GM19397 (cell line): Measurements from ENCODE around the gene ODAD4.

Experiments
- ATAC-seq: cut with Tn5 transposase; IDR thresholded peaks from one replicate; pipeline ENCODE4 v1.9.1; 2021; ENCODE audit warnings: mild to moderate bottlenecking, moderate library complexity; ENCODE audit not compliant: unreplicated experiment

ODAD4 gene, protein sequence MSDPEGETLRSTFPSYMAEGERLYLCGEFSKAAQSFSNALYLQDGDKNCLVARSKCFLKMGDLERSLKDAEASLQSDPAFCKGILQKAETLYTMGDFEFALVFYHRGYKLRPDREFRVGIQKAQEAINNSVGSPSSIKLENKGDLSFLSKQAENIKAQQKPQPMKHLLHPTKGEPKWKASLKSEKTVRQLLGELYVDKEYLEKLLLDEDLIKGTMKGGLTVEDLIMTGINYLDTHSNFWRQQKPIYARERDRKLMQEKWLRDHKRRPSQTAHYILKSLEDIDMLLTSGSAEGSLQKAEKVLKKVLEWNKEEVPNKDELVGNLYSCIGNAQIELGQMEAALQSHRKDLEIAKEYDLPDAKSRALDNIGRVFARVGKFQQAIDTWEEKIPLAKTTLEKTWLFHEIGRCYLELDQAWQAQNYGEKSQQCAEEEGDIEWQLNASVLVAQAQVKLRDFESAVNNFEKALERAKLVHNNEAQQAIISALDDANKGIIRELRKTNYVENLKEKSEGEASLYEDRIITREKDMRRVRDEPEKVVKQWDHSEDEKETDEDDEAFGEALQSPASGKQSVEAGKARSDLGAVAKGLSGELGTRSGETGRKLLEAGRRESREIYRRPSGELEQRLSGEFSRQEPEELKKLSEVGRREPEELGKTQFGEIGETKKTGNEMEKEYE

DNA sequence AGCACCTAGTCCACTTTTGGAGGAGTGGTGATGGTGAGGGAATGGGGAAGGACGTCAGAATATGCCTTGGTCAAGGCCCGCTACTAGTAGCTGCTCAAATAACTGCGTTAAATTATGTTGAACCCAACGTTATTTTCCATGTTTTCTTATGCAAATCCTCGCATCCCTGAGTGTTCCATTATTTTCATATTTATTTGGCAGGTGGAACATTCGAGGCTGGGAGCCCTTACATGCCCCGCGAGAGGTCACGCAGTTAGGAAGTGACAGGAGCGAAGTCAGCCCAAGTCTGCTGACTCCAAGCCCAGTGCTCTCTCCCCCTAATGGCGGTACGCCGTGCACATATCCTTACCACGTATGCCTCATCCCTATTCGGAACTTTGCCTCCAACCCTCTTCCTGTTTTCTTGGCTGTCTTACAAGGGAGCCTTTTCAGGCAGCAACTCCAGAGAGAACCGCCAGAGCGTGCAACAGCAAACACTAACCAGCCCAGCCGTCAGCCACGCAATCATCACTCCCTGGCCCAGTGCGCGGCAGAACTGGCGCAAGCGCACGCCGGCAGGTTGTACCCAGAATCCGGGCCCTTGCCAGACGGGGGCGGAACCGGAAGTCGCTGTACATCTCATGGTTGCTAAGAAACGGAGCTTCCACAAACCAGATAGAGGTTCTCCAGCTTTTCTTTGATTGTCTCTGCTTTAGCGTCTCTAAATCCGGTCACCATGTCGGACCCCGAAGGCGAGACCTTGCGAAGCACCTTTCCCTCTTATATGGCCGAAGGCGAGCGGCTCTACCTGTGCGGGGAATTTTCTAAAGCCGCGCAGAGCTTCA, at the start of gene ODAD4:
Gene ODAD4, plus strand, starts transcription at position 609 of the 824 bp plus-strand sequence. Its CDS starts 107 bp downstream, at position 716.
- peak; percentile 93 for ATAC-seq

- ATAC-seq: no peak
These were observed 47.7 kb upstream of the ODAD4 start for GRCh38 chr17:41882756-41883155.

- ATAC-seq: no peak
These were observed 44.7 kb upstream of the ODAD4 start for GRCh38 chr17:41885733-41886132.

DNA sequence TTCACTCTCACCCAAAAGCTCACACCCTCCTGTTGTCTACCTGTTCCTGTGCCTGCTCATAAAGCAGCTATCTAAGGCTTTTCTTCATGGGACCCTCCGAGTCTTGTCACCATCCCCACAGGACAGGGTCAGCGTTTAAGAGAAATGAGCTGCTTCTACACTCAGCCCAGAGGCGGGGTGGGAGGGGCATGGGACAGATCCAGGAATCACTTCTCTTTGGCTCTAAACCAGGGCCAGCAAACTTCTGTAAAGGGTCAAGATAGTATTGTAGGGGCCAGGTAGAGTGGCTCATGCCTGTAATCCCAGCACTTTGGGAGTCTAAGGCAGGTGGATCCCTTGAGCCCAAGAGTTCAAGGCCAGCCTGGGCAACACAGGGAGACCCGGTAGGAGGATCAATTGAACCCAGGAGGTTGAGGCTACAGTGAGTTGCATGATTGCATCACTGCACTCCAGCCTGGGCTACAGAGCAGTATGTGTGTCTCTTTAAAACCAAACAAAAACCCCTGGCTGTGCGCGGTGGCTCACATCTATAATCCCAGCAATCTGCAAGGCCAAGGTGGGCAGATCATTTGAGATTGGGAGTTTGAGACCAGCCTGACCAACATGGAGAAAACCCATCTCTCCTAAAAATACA, 42.0 kb upstream of the ODAD4 start:
- ATAC-seq: no peak

DNA sequence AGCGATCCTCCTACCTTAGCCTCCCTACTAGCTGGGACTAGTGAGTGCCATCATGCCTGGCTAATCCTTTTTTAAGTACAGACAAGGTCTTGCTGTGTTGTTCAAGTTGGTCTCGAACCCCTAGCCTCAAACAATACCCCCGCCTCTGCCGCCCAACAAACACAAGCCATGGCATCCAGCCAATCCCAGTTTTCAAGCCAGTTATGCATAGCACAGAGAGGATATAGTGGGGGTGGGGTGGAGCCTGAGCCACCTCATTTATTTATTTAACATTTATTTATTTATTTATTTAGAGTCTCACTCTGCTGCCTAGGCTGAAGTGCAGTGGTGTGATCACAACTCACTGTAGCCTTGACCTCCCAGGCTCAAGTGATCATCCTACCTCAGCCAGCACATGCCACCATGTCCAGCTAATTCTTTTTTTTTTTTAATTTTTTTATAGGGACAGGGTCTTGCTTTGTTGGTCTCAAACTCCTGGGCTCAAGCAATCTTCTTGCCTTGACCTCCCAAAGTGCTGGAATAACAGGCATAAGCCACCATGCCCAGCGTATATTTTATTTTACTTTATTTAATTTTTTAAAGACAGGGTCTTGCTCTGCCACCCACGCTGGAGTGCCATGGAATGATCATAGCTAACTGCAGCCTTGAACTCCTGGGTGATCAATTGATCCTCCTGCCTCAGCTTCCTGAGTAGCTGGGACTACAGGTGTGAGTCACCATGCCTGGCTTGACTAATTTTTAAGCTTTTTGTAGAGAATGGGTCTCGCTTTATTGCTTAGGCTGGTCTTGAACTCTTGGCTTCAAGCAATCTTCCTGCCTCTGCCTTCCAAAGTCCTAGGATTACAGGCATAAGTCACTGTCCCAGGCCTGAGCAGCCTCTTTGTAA, 39.0 kb upstream of the ODAD4 start:
- no peak for ATAC-seq

- no peak for ATAC-seq
These were observed 38.4 kb upstream of the ODAD4 start for GRCh38 chr17:41892021-41892376.

- ATAC-seq: no peak
These were observed 37.0 kb upstream of the ODAD4 start for GRCh38 chr17:41893384-41893783.

DNA sequence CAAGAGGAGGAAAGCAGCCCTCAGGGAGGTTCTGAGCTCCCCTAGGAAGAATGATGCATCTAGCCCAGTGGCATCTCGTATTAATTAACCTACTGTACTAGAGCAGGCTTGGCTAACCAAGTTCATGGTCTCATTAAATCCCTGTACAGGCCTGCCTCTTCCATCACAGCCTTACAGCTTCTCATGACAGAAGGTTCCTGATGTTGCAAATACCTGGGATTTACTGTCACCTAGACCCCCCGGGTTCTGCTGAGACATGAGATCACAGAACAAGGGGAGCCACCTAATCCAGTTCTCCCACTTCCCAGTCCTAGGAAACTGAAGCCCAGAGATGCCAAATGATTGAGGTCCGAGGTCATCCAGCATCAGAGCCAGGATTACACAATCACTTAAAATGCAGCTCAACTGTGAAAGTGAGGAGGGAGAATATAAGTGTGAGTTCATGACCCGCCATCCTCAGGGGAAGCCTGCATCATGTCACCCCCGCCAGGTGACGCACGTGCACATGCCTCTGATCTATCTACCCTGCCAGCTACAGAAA, 35.6 kb upstream of the ODAD4 start:
- ATAC-seq: no peak

- ATAC-seq: no peak
These were observed 34.8 kb upstream of the ODAD4 start for GRCh38 chr17:41895617-41896016.

- no peak for ATAC-seq
These were observed 33.7 kb upstream of the ODAD4 start for GRCh38 chr17:41896726-41897125.

DNA sequence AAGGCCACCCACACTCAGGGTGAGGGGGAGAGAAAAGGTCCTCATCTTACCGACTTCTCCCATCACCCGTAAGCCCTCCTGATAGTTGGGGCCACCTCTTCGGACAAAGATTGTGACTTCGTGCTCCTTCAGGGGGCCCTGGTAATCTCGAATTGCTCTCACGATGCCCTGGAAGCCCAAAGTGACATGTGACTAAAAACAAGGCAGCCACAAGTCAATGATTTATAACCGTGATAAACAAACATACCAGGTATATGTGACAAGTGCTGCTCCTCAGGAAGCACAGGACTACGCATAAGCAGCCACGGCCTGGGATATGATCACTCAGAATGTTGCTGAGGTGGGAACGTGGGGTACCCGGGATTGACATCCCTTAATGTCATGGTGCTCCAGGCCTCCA, 28.8 kb upstream of the ODAD4 start:
- ATAC-seq: no peak

GRCh38 chr17:41904242-41904841, 26.1 kb upstream of the ODAD4 start:
- no peak for ATAC-seq

GRCh38 chr17:41905172-41905571, 25.2 kb upstream of the ODAD4 start:
- ATAC-seq: no peak

GRCh38 chr17:41906465-41907184, 23.8 kb upstream of the ODAD4 start:
- no peak for ATAC-seq

DNA sequence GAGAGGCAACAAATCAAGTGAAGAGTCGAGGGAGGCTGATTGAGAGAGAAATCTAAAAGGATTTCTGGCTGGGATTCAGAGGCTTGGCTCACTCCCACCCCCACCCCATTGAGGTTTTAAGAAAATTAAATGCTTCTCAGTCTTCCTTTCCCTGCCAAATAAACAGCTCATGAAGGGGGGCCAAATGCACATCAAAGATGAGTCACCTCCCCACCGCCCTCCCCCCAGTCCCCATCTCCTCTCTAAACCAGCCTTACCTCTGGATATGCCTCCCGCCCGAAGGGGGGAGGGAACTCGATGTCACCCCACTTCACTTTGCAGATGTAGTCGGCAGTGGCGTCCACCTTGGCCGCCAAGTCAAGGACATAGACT, 23.2 kb upstream of the ODAD4 start:
- no peak for ATAC-seq

DNA sequence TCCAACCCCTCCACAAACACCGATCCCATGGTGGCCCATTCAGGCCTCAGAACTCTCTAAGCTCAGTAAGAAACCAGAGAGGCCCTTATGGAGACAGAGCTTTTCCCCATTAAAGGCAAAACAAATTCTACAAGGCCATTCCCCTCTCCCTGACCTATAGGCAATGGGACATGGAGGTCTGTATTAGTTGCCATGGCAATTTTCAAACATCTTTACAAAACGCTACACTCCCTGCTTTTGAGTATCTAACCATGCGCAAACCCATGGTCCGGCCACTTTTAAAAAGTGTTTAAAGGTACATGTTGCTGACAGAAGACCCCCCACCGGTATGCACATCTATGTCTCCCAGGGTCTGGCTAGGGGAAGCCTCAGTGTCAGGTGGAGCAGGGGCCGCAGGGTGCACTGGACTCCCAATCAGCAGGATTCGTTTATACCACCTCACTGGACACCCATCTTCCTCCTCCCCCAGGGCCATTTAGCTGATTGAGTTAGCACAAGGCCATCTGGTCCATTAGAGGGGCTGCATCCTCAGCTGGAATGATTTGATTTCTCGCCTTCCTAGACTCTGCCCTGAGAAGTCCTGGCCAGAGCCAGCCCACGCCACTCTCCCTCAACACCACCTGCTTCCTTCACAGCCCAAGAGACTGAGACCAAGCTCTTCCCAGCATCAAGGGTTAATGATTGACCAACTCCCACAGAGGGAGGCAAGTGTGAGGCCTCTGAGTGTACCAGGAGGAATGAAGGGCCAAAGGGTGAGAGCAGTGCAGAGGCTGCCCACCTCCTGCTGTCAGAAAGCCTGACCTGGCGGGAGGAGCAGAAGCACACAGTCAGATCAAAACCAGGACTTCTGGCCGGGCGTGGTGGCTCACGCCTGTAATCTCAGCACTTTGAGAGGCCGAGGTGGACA, 22.5 kb upstream of the ODAD4 start:
- no peak for ATAC-seq

DNA sequence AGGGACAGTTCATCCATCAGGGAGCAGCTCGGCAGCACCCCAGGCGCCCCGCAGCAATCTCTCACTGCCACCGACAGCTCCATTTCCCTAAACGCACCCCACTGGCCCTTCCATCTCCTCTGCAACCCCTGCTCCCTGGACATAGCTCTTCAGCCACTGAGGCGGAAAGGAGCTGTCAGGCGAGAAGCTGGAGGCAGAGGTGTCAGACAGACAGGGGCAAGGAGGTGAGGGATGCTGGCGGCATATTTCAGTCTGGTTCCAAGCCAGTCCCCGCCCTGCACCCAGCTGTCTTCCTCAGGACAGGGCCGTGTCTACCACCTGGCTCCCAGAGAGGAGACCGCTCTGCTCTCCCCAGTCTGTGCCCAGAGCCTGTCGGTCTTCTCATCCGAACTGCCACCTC, 21.3 kb upstream of the ODAD4 start:
- ATAC-seq: no peak
